ENCODE data around the gene WNK3.

DNA sequence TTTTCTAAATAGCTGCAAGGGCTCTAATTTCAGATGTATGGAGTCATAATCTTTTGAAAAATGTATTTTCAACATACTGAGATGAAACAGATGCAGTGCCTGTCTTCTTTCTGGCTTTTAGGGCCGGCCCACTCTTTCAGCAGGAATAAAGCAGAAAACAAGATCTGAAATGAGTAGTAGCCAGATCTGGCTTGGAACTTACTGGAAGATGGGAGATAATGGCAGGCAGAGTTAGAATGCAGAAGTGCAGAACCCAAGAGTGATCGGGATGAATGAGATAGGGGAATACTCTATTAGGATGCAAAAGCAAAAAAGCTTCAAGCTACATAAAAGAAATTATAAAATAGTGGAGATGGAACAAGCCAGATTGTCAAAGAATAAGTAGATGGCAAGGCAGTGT lies 173.4 kb downstream of the WNK3 start:
- TF ChIP-seq, protein P1, sequence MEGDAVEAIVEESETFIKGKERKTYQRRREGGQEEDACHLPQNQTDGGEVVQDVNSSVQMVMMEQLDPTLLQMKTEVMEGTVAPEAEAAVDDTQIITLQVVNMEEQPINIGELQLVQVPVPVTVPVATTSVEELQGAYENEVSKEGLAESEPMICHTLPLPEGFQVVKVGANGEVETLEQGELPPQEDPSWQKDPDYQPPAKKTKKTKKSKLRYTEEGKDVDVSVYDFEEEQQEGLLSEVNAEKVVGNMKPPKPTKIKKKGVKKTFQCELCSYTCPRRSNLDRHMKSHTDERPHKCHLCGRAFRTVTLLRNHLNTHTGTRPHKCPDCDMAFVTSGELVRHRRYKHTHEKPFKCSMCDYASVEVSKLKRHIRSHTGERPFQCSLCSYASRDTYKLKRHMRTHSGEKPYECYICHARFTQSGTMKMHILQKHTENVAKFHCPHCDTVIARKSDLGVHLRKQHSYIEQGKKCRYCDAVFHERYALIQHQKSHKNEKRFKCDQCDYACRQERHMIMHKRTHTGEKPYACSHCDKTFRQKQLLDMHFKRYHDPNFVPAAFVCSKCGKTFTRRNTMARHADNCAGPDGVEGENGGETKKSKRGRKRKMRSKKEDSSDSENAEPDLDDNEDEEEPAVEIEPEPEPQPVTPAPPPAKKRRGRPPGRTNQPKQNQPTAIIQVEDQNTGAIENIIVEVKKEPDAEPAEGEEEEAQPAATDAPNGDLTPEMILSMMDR (IDR thresholded peaks at IDR 0.05; ENCODE audit: low read length), result no peak
- TF ChIP-seq EZH2 (IDR thresholded peaks at IDR 0.05; ENCODE audit: borderline replicate concordance, low read length), result no peak

Data from OCI-LY1 (cell line).